Gastroesophageal sphincter (tissue), 4 donors: ENCODE results near the gene ZBTB20. TPM values are rescaled to one million over a fixed set of nuclear protein-coding genes. Genes with fewer than 3 reads are reported as not detected.

Experiments used
- ATAC-seq: fragments of 150-250 bp; one replicate; pipeline ENCODE4 v1.9.1; 2016; ENCODE audit warnings: mild to moderate bottlenecking, moderate library complexity
- H3K27ac ChIP-seq, 4 donors: fragments of 200-600 bp; sonication (generic) in 3 of 4; 1 replicate in 3 of 4; 2 replicates in 1 of 4; pipeline ENCODE4 v1.5.1; 2016 to 2019
- H3K27me3 ChIP-seq: fragments of 200-600 bp; sonication (generic); one replicate; pipeline ENCODE4 v1.5.1; 2019
- H3K36me3 ChIP-seq, 2 donors: fragments of 200-600 bp; sonication (generic); one replicate each; pipeline ENCODE4 v1.5.1; 2019; ENCODE audit warnings: control low read depth in 1 of 2
- H3K4me1 ChIP-seq, 3 donors: fragments of 200-600 bp; sonication (generic); 1 replicate in 2 of 3; 2 replicates in 1 of 3; pipeline ENCODE4 v1.5.1; 2016 to 2019; ENCODE audit warnings: control low read depth in 2 of 3
- H3K4me3 ChIP-seq, 2 donors: fragments of 200-600 bp; sonication (generic); one replicate each; pipeline ENCODE4 v1.5.1; 2019; ENCODE audit warnings: mild to moderate bottlenecking in 1 of 2, moderate library complexity in 1 of 2
- H3K9me3 ChIP-seq, 3 donors: fragments of 200-600 bp; sonication (generic); one replicate each; pipeline ENCODE4 v1.5.1; 2017 to 2019; ENCODE audit warnings: control low read depth in 2 of 3
- EP300 ChIP-seq: sonication (generic); formaldehyde crosslinking; IDR thresholded peaks from one replicate; pipeline ENCODE4 v1.6.1; 2017; ENCODE audit warnings: antibody characterized with exemption, mild to moderate bottlenecking
- POLR2A ChIP-seq, 2 donors: fragments of 450-650 bp; IDR thresholded peaks; one replicate each; pipeline ENCODE4 v1.6.1; 2017; ENCODE audit warnings: antibody characterized with exemption in 2 of 2, mild to moderate bottlenecking in 2 of 2, moderate library complexity in 1 of 2
- POLR2AphosphoS5 ChIP-seq: sonication (generic); formaldehyde crosslinking; IDR thresholded peaks from one replicate; pipeline ENCODE4 v1.6.1; 2017; ENCODE audit warnings: antibody characterized with exemption
- WGBS, 2 donors: methylation state at CpG; one replicate each; pipeline ENCODE4 v1.1.5; 2018; ENCODE audit warnings: low coverage in 1 of 2; 5-methylcytosine and 5-hydroxymethylcytosine counted together
- total RNA-seq, 4 donors: library from RNA; depleted of rRNA; stranded (reverse); fragments of >200 nt; gene quantifications; one replicate each; pipeline ENCODE4 v1.1.0, GENCODE V29; 2016
- TF ChIP-seq, protein P1 (sequence below), 4 experiments: fragments of 200-600 bp in 2 of 4; fragments of 450-650 bp in 2 of 4; sonication (generic) in 1 of 4; IDR thresholded peaks; one replicate each; pipeline ENCODE4 v1.5.1; 2017 to 2019; ENCODE audit warnings: antibody characterized with exemption in 4 of 4, mild to moderate bottlenecking in 2 of 4, moderate library complexity in 2 of 4

Gene ZBTB20
- total RNA-seq, 4 donors from 2014 or later, result 53.1 to 113 (median 98.4) TPM

DNA sequence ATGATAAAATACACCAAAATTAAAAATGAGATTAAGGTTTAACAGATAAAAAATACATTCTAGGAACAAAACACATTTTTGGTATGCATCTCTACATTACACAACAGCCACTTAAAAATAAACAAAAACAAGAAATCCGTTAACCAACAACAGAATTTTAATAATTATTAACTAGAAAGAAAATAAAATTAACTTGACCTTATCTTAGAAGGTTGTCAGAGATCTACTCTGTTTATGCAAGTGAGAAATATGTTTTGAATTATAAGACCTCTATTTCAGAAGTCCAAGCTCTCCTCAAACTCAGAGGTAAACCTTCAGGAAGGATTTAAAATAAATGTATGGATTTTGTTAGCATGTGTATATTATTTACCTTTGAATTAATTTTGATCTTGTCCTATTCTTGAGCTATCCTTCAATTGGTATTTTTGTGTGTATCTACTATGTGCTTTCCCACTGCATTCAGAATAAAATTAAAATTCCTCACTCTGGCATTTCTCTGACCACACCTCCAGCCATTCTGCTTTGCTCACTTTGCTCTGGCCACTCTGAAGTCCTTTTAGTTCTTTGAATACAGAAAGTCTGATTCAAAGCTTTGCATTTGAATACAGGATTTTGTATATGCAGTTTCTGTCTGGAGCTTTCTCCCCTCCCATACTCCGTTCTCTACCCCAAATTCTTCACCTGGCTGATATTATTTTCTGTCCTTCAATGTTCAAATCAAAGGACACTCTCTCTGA, 352.0 kb downstream of the ZBTB20 start:
- Histone ChIP-seq H3K4me1 (peaks cover 0 to 3% (median 0%) of the 10 kb centered on the region in 3 donors), H3K9me3 (no peaks in the 10 kb centered on the region), H3K27me3 (no peaks in the 10 kb centered on the region), H3K4me3 (no peak overlapping the region), H3K36me3 (peaks cover 0 to 5% of the 10 kb centered on the region in 2 donors), H3K27ac (no peak overlapping the region)
- TF ChIP-seq POLR2AphosphoS5 (no peak), POLR2A (IDR thresholded peaks at IDR 0.05) (no peak), EP300 (no peak)
- TF ChIP-seq, protein P1, sequence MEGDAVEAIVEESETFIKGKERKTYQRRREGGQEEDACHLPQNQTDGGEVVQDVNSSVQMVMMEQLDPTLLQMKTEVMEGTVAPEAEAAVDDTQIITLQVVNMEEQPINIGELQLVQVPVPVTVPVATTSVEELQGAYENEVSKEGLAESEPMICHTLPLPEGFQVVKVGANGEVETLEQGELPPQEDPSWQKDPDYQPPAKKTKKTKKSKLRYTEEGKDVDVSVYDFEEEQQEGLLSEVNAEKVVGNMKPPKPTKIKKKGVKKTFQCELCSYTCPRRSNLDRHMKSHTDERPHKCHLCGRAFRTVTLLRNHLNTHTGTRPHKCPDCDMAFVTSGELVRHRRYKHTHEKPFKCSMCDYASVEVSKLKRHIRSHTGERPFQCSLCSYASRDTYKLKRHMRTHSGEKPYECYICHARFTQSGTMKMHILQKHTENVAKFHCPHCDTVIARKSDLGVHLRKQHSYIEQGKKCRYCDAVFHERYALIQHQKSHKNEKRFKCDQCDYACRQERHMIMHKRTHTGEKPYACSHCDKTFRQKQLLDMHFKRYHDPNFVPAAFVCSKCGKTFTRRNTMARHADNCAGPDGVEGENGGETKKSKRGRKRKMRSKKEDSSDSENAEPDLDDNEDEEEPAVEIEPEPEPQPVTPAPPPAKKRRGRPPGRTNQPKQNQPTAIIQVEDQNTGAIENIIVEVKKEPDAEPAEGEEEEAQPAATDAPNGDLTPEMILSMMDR (IDR thresholded peaks at IDR 0.05), result no peak
- no peak for ATAC-seq
- WGBS, 2 donors, result 96 to 100% methylated on average over 1 to 2 of the region's 2 CpGs

DNA sequence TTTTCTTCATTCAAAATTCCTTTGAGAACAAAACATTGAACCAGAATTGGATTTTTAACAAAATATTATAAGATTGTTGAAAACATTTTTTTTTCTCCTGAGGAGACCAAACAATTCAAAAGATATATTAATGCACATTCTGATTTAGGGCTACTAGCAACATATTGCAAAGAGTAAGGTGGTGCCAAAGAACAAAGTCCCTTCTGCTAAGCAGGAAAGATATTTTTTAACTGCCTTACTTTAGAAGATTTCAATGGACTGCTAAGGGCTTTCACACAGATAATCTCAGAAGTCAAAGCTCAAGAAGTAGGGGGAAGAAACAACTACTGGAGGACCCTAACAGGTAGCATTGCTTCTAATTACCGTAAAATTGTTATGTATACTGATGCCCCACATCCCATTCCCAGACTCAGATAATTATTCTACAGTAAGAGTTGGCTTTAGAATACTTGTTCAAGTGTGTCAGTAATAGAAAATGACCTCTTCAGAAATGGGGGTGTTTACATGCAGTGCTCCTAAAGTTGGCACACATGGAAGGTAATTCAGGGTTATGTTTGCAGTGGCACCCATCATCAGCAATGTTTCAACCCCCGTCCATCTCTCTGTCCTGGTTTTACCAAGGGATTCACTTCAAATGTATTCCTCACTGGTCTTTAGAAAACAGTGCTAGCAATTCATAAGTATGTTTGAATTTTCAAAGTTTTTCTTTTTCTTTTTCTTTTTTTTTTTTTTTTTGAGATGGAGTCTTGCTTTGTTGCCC, 354.7 kb downstream of the ZBTB20 start:
- Histone ChIP-seq H3K9me3 (no peaks in the 10 kb centered on the region), H3K27me3 (no peaks in the 10 kb centered on the region), H3K4me3 (no peak overlapping the region), H3K27ac (no peak overlapping the region), H3K4me1 (peaks cover 0 to 9% (median 0%) of the 10 kb centered on the region in 3 donors), H3K36me3 (no peaks in the 10 kb centered on the region)
- TF ChIP-seq POLR2AphosphoS5 (no peak), POLR2A (IDR thresholded peaks at IDR 0.05) (no peak), EP300 (no peak)
- TF ChIP-seq, protein P1 (IDR thresholded peaks at IDR 0.05), result no peak
- ATAC-seq, result no peak
- WGBS, 2 donors, result 96 to 100% methylated on average over 2 of the region's 2 CpGs

DNA sequence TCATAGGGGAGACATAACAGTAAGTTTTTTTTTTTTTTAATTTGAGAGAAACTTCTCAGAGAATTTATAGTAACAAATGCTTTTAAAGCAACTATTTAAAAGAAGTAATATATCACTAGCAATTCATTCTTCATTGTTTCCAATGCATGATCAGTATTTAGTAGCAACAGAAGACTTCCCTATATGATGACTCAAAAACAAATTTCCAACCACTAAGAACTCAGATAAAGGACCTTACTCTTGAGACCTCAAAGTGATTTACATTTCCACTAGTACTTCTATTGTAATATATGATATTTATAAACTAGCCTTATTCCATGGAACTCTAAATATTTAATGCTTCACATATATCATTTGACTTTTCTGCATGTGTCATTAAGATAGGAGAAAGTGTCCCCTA, 356.3 kb downstream of the ZBTB20 start:
- TF ChIP-seq, protein P1 (IDR thresholded peaks at IDR 0.05), result no peak
- no peak for TF ChIP-seq EP300
- no peak for TF ChIP-seq POLR2A (IDR thresholded peaks at IDR 0.05)
- TF ChIP-seq POLR2AphosphoS5, result no peak
- no peak for ATAC-seq
- Histone ChIP-seq H3K9me3 (no peaks in the 10 kb centered on the region), H3K27ac (no peak overlapping the region), H3K4me3 (no peak overlapping the region), H3K27me3 (no peaks in the 10 kb centered on the region), H3K36me3 (no peaks in the 10 kb centered on the region), H3K4me1 (peaks cover 0 to 9% (median 0%) of the 10 kb centered on the region in 3 donors)

DNA sequence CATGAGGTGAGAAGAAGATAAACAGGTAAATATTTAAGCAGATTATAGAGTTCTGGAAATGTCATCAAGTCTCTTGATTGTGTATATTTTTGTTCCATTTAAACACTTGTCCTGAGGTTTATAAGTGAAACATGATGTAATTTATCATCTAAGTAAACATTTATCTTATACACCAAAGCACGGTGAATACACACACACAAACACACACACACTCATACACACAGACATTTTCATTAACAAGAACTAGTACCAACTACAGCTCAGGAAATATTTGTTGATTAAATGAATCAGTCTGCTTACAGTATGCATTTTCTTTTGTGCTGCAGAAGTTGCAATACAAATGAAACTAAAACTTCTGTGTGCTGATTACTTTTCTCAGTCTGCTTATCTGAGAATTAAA, 357.3 kb downstream of the ZBTB20 start:
- Histone ChIP-seq H3K4me3 (no peak overlapping the region), H3K9me3 (no peaks in the 10 kb centered on the region), H3K36me3 (no peaks in the 10 kb centered on the region), H3K4me1 (peaks cover 0 to 9% (median 0%) of the 10 kb centered on the region in 3 donors), H3K27ac (no peak overlapping the region), H3K27me3 (no peaks in the 10 kb centered on the region)
- TF ChIP-seq POLR2AphosphoS5 (no peak), POLR2A (IDR thresholded peaks at IDR 0.05) (no peak), EP300 (no peak)
- TF ChIP-seq, protein P1 (IDR thresholded peaks at IDR 0.05), result no peak
- ATAC-seq, result no peak
- 29 to 50% methylated on average over 1 of the region's 1 CpG for WGBS, 2 donors

DNA sequence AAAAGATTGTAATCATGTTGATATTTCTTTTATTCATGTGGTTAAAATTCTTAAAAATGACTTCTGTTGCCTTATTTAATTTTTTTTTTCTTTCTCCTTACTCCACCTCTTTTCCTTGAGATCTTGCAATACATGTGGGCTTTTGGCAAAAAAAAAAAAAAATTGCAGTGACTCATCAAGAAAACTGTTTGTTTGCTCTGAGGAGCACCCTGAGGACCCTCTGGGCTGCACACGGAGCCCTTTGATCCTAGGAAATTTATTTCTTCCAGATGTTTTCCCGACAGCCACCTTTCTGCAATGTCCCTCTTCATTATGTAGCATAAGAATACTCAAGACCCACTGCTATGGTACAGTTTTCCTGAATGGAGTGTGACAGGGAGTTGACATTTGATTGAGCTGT, 371.7 kb downstream of the ZBTB20 start:
- ATAC-seq, result no peak
- no peaks in the 10 kb centered on the region for H3K4me1 ChIP-seq
- no peak overlapping the region for H3K4me3 ChIP-seq
- H3K27ac ChIP-seq, result no peak overlapping the region
- TF ChIP-seq POLR2AphosphoS5 (no peak), EP300 (no peak), POLR2A (IDR thresholded peaks at IDR 0.05) (no peak)
- TF ChIP-seq, protein P1 (IDR thresholded peaks at IDR 0.05), result no peak
- 46 to 67% methylated on average over 2 of the region's 2 CpGs for WGBS, 2 donors
- peaks cover 0 to 13% (median 0%) of the 10 kb centered on the region in 3 donors for H3K9me3 ChIP-seq
- H3K36me3 ChIP-seq, result no peaks in the 10 kb centered on the region
- H3K27me3 ChIP-seq, result no peaks in the 10 kb centered on the region
